Effector memory CD4-positive, alpha-beta T cell (primary cell): ENCODE data around the gene TXNDC8.

Experiments
- DNase-seq, 3 donors: peaks; one replicate each; pipeline ENCODE4 v3.0.0-alpha.2; 2020
- H3K27ac ChIP-seq: 2 replicates; pipeline ENCODE4 v1.7.0; 2013; ENCODE audit warnings: mild to moderate bottlenecking, low read length, moderate library complexity; ENCODE audit not compliant: insufficient read depth, poor library complexity, severe bottlenecking
- H3K27me3 ChIP-seq: replicated peaks from 2 replicates; pipeline ENCODE4 v1.7.0; 2013; ENCODE audit warnings: mild to moderate bottlenecking, low read length; ENCODE audit not compliant: insufficient read depth, control insufficient read depth, poor library complexity, severe bottlenecking
- H3K36me3 ChIP-seq: 2 replicates; pipeline ENCODE4 v1.7.0; 2013; ENCODE audit warnings: mild to moderate bottlenecking, low read length, moderate library complexity; ENCODE audit not compliant: control insufficient read depth, insufficient read depth
- H3K4me1 ChIP-seq: 2 replicates; pipeline ENCODE4 v1.7.0; 2013; ENCODE audit warnings: low read length, mild to moderate bottlenecking; ENCODE audit not compliant: control insufficient read depth, insufficient read depth, poor library complexity, severe bottlenecking
- H3K4me3 ChIP-seq: 2 replicates; pipeline ENCODE4 v1.7.0; 2013; ENCODE audit warnings: low read length, low read depth, mild to moderate bottlenecking; ENCODE audit not compliant: insufficient read depth, poor library complexity, severe bottlenecking
- H3K9me3 ChIP-seq: 2 replicates; pipeline ENCODE4 v1.7.0; 2013; ENCODE audit warnings: mild to moderate bottlenecking, low read length, moderate library complexity; ENCODE audit not compliant: control insufficient read depth

TXNDC8 gene

GRCh38 chr9:110260911-110261310, 76.8 kb downstream of the TXNDC8 start:
- no peaks in the 10 kb centered on the region for H3K4me1 ChIP-seq
- no peaks in the 10 kb centered on the region for H3K27me3 ChIP-seq
- H3K36me3 ChIP-seq: no peaks in the 10 kb centered on the region
- no peaks in the 10 kb centered on the region for H3K9me3 ChIP-seq
- H3K4me3 ChIP-seq: no peak overlapping the region
- DNase-seq: no peak
- H3K27ac ChIP-seq: no peak overlapping the region

DNA sequence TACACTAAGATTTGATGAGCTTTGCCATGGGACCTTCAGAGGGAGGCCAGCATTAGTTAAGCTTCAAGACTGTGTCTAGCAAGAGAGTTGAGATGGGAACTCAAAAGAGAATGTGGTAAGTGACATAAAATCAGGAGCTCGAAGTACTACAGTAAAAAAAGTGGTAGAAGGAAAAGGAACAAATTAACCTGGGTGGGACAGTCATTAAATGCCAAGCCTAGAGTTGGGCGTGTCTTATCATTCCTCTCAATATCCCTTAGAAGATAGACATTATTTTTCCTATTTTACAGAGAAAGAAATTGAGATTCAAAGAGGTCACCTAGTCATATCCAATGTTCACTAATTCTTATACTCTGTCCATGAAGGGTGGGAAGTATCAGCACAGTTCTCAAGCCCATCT, 78.1 kb downstream of the TXNDC8 start:
- Histone ChIP-seq H3K4me3 (no peak overlapping the region), H3K27me3 (no peaks in the 10 kb centered on the region), H3K9me3 (no peaks in the 10 kb centered on the region), H3K27ac (no peak overlapping the region), H3K4me1 (peaks cover 5% of the 10 kb centered on the region), H3K36me3 (no peaks in the 10 kb centered on the region)
- no peak for DNase-seq

DNA sequence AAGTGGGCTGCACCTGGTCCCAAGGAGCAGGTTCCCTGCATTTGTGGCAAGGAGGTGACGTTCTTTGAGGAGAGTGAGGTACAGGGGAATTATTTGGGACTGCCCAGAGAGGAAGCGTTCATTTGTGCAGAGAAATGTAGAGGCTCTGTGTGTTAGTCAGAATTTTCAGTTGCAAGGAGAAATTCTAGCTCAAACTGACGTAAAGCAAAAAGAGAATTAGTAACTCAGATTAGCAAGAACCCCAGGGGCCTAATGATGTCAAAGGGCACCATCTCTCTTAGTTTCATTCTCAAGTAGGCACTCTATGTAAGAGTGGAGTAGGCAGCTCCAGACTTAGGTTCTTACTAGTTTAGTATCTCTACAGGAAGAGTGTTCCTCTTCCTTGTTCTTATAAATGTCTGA, 79.0 kb downstream of the TXNDC8 start:
- no peaks in the 10 kb centered on the region for H3K9me3 ChIP-seq
- H3K36me3 ChIP-seq: no peaks in the 10 kb centered on the region
- H3K4me1 ChIP-seq: peaks cover 5% of the 10 kb centered on the region
- H3K27me3 ChIP-seq: no peaks in the 10 kb centered on the region
- no peak overlapping the region for H3K4me3 ChIP-seq
- no peak for DNase-seq
- H3K27ac ChIP-seq: no peak overlapping the region

DNA sequence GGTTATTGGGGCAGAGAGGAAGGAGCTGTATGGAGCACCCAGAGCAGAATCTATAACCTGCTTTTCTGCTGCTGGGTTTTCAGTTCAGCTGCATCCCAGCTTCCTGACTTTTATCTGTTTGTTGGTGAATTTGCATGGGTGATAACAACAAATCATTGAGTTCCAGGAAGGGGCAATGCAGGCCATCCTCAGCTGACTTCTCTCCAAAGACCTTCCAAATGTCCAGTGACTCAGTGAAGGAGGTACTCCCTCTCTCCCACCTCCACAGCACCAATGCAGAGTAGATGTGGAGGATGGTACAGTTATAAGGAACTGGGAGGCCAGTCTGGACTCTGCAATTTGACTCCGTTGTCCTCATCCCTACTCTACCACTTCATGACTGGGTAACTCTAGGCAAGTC, 79.7 kb downstream of the TXNDC8 start:
- no peaks in the 10 kb centered on the region for H3K27me3 ChIP-seq
- no peak overlapping the region for H3K4me3 ChIP-seq
- H3K9me3 ChIP-seq: no peaks in the 10 kb centered on the region
- no peaks in the 10 kb centered on the region for H3K36me3 ChIP-seq
- H3K4me1 ChIP-seq: peaks cover 5% of the 10 kb centered on the region
- no peak overlapping the region for H3K27ac ChIP-seq
- no peak for DNase-seq

- Histone ChIP-seq H3K27ac (peak overlapping the region; percentile 53), H3K4me1 (peaks cover 5% of the 10 kb centered on the region)
- no peak for DNase-seq
These were observed 80.4 kb downstream of the TXNDC8 start for GRCh38 chr9:110257097-110257841.

DNA sequence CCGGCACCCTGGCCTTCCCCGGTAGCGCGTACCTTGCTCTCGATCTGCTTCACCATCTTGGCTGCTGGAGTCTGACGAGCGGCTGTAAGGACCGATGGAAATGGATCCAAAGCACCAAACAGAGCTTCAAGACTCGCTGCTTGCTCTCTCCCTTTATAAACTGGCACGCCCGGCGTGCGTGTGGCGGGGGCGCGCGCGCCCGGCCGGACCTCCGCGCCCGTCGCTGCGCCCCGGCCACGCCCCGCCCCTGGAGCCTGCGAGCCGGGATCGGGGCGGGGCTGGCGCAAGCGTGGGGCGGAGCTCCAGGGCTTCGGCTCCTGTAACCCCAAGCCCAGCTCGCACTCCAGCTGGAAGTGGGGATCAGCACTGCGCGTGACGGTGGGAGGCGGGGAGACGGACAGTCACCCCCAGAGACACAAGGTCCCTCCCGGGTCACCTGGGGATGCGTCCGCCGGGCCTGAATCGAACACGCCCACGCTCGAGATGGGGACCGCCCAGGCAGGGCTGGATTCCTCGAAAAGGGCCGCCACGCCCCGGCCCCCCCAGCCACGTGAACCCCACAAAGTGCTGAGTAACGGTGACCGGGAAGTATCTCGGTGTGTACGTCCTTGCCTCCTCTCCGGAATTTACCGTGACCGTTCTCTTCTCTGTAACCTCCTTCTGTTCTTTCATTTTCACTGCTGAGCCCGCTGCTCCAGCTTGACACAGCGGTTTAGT, 81.1 kb downstream of the TXNDC8 start, which contains the start of gene TXN:
Gene TXN (minus strand): TSS at position 128 of the 717 bp plus-strand sequence. CDS start 72 bp downstream, at position 56.
- peak; percentile 63 to 72 (median 65) for DNase-seq
- peak within 1 kb of the TSS; percentile 57 for H3K27ac ChIP-seq
- H3K4me1 ChIP-seq: peaks cover 5% of the 10 kb centered on the region
- H3K36me3 ChIP-seq: no peaks in the 10 kb centered on the region
- H3K9me3 ChIP-seq: no peaks in the 10 kb centered on the region
- peak within 1 kb of the TSS; percentile 82 for H3K4me3 ChIP-seq
- H3K27me3 ChIP-seq: no peaks in the 10 kb centered on the region

More at GRCh38 chr9:110257097-110257841, 80.4 kb downstream of the TXNDC8 start:
- H3K4me3 ChIP-seq: peak overlapping the region; percentile 82
- no peaks in the 10 kb centered on the region for H3K27me3 ChIP-seq
- H3K36me3 ChIP-seq: no peaks in the 10 kb centered on the region
- no peaks in the 10 kb centered on the region for H3K9me3 ChIP-seq

GRCh38 chr9:110255463-110256379, 81.9 kb downstream of the TXNDC8 start:
- Histone ChIP-seq H3K9me3 (no peaks in the 10 kb centered on the region), H3K36me3 (no peaks in the 10 kb centered on the region), H3K4me3 (peak overlapping the region; percentile 82), H3K27ac (peak overlapping the region; percentile 57), H3K4me1 (peaks cover 5% of the 10 kb centered on the region), H3K27me3 (no peaks in the 10 kb centered on the region)
- peak; percentile 10 to 24 (median 12) for DNase-seq

GRCh38 chr9:110255034-110255462, 82.6 kb downstream of the TXNDC8 start:
- H3K4me1 ChIP-seq: peaks cover 5% of the 10 kb centered on the region

DNA sequence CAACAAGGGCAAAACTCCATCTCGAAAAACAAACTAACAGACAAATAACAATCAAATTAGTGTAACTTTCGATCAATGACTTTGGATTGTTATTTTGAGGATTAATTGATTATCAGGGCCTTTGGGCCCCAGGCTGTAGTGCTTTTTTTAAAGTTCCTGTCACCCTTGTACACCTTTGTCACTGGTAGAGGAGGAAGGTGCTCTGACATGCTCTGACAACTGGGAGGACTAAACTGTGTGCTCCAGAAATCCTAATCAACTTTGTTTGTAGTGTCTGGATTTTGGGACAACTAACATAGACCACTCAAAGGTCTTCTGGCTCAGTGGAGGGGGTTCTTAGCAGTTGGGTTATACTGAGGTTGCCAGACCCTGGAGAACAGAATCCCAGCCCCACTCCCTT, 83.2 kb downstream of the TXNDC8 start:
- H3K27me3 ChIP-seq: no peaks in the 10 kb centered on the region
- H3K27ac ChIP-seq: no peak overlapping the region
- H3K36me3 ChIP-seq: no peaks in the 10 kb centered on the region
- H3K9me3 ChIP-seq: no peaks in the 10 kb centered on the region
- H3K4me1 ChIP-seq: peaks cover 5% of the 10 kb centered on the region
- DNase-seq: no peak
- no peak overlapping the region for H3K4me3 ChIP-seq

More at GRCh38 chr9:110255034-110255462, 82.6 kb downstream of the TXNDC8 start:
- Histone ChIP-seq H3K27me3 (no peaks in the 10 kb centered on the region), H3K27ac (peak overlapping the region; percentile 57), H3K36me3 (no peaks in the 10 kb centered on the region), H3K4me3 (peak overlapping the region; percentile 82), H3K9me3 (no peaks in the 10 kb centered on the region)
- peak in 1 of 3 donors; percentile 0 for DNase-seq
